Jurkat, Clone E6-1 (cell line): Measurements from ENCODE around the gene SMIM21. TPM values are rescaled to one million over a fixed set of nuclear protein-coding genes. Genes with fewer than 3 reads are reported as not detected.

Experiments
- DNase-seq: peaks from one replicate; pipeline ENCODE4 v3.0.0-alpha.2; 2011; ENCODE audit warnings: low read depth, low spot score
- H3K4me3 ChIP-seq: 2 replicates; pipeline ENCODE4 v1.5.1; 2011; ENCODE audit warnings: mild to moderate bottlenecking, low read length, control low read depth, moderate library complexity
- polyA plus RNA-seq: library from polyadenylated mRNA; unstranded; fragments of >200 nt; gene quantifications from one replicate; pipeline ENCODE4 v1.2.1, GENCODE V29; 2012; ENCODE audit warnings: missing spikeins; ENCODE audit not compliant: insufficient read length, insufficient read depth

SMIM21 gene
- not detected for polyA plus RNA-seq

DNA sequence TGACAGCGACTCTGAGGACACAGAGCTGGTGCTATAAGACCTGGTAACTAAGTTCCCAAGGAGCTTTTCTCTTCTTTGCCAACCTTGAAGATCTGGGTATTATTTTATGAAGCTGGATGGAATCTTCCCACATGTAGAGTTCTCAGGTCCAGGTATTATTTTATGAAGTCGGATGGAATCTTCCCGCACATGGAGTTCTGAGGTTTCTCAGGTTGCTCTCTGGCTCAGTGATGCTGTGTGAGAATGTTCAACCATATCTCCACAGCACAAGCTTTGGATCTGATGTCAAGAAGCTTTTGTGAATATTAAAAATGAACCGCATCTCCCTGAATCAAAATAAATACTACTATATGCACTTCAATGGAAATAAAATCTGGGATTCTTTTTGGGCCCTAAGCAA, at the start of gene SMIM21:
SMIM21 (minus strand) TSS at position 101 of the 400 bp plus-strand sequence. CDS start 140 bp downstream, outside the sequence.
- no peak within 1 kb of the TSS for H3K4me3 ChIP-seq
- no peak for DNase-seq

DNA sequence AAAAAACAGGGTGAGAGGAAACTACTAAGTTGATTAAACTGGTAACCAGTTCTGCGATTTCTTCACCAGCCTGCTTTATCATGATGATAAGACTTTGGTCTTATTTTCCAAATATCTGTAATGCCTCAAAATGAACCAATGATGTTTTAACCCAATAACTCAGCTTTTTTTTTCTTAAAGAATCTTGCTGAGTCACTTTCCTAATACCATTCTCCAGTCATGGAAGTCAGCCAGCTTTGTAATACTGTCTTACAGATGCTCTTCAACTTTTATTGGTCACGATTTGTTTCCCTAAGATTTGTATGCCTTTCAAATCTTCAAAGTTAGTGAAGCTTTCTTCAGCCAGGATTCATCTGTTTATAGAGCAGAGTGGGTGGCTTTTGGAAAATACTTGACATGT, 47.7 kb upstream of the SMIM21 start:
- no peak overlapping the region for H3K4me3 ChIP-seq
- no peak for DNase-seq

DNA sequence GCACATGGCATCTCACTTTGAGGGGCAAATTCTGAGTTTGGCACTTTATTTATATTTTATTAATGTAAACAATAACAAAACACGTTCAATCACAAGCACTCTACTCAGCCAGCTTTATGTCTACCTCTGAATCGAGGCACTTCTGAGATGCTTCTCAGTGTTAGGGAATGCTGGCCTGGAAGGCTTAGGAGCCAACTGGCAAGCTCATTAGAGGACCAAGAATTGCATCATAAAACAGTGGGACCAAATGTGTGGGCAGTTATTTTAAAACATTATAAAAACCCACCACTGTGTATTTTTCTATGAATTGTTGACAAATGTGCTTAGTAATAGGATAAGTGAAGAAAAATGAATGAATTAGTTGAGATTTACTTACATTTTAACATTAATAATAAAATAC, 46.8 kb upstream of the SMIM21 start:
- no peak for DNase-seq
- no peak overlapping the region for H3K4me3 ChIP-seq

DNA sequence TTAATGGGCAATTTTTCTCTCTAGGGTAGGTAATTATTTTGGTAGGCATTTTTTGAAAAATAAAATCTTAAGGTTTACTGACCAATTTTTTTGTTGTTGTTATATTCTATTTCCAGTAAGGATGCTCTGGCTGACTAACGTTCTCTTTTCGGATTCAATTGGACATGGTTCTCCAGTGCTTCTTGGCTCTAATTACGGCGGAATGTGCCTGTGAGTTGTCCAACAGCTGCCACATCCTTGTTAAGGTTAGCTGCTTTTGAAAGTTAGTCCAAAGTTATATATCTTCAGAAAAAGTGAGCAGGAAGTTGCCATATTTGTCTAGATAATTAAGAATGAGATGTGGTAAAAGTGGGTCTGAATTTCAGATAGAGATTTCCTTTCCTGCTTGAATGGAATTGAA, 45.8 kb upstream of the SMIM21 start:
- H3K4me3 ChIP-seq: no peak overlapping the region
- no peak for DNase-seq

DNA sequence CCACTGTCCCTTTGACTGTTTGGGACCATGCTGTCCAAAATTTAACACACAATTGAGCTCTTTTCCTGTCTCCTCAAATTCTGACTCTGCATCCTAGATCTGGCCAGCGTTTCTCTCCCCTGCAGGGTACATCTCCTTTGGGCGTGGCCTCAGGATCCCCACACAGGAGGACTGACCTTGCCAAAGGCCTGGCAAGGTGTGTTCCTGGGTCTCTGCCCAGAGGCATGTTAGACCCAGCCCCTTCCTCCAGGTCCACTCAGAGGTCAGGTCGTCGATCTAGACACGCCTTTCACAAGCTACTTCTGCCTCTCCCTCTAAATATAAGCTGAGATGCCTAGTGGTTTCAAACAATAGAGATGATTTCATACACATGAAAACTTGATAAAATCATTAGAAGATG, 45.4 kb upstream of the SMIM21 start:
- H3K4me3 ChIP-seq: no peak overlapping the region
- DNase-seq: no peak

DNA sequence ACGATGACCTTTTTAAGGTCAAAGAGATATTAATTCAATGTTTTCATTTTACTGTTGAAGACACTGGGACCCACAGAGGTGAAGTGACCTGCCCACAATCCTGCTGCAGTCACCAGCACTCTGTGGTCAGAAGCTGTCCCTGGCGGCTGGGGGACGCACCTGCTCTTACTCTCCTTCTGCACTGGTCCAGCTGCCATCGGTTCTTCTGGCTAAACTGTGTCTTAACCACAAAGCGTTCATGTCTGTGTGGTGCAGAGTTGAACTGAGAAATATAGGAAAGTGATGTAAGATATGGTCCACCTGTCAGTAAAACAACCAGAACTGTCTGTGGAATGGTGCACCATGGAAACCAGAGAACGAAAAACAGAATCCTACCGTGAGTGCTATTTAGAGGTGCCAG, 44.9 kb upstream of the SMIM21 start:
- H3K4me3 ChIP-seq: no peak overlapping the region
- DNase-seq: no peak

DNA sequence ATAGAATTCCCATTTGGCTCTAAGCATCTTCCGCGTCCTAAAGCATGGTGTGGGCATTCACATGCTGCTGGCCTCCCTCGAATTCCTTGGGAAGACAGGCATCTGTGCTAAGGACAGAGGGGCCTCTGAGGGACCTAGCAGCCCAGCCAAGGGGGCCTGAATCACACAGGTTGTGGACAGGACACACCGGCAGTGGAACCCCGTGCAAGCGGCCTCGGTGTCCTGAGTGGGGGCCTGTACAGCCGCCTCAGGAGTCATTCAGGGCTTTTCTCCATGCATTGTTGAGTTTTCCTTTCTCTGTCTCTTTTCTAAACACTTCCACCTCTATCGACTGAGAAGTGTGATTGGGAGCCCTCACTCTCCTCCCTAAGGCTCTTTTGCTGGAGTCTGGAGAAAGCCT, 44.3 kb upstream of the SMIM21 start:
- no peak overlapping the region for H3K4me3 ChIP-seq
- DNase-seq: no peak

DNA sequence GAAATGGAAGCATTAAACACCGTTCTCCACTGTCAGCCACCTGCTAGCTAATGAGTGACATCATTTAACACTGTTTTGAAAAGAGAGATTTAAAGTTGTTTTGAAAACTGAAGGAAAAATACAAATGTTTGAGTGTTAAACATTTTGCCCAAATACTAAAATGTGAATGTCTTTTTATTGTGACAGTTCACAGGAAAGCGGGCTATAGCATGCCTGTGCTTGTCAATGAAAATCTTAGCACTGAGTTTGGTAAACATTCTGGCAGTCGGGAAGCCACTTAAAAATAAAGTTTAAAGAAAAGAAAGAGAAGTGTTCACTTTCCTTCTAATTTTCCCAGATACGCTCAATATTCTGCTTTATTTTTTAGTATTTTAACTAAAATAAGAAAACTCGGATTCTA, 40.3 kb upstream of the SMIM21 start:
- DNase-seq: no peak
- H3K4me3 ChIP-seq: no peak overlapping the region

DNA sequence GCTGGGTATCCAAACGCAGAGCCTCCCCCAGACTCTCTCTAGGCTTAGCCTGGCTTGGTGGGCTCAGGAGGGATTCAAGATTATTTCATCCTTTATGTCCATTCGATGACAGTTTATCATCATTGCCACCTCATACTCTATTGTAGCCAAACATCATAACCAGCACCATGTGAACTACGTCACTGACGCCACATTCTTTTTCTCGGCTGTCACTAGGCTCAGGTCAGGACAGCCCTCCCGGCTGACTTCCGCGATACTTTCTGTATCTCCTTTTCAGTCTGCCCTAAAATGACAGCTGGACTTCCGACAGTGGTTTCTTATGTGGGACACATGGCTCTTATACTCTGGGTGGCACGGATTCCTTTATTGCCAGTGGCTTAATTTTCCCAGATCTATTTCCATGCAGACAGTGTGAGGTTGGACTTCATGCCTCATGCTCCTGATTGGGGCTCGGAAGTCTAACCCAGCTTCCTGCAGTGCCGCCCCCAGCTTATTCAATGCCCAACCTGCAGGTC, 39.8 kb upstream of the SMIM21 start:
- no peak for DNase-seq
- H3K4me3 ChIP-seq: no peak overlapping the region

DNA sequence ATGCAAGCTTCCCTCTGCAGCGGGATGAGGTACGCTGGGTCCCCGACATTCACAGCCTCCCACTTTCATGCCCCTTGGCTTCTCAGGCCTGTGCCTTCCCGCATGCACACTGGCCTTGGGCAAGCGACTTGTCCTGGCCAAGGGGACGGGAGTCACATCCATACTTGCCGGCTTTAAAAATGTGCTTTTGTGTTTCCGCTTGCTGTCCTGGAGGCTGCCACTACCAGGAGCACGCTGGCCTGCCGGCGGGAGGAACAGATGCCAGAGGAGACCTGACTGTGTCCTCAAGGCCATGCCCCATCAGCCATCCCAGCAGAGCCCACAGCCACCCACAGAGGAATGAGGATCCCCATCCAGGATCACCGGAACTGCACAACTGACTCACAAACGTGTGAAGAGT, 36.9 kb upstream of the SMIM21 start:
- no peak overlapping the region for H3K4me3 ChIP-seq
- no peak for DNase-seq

DNA sequence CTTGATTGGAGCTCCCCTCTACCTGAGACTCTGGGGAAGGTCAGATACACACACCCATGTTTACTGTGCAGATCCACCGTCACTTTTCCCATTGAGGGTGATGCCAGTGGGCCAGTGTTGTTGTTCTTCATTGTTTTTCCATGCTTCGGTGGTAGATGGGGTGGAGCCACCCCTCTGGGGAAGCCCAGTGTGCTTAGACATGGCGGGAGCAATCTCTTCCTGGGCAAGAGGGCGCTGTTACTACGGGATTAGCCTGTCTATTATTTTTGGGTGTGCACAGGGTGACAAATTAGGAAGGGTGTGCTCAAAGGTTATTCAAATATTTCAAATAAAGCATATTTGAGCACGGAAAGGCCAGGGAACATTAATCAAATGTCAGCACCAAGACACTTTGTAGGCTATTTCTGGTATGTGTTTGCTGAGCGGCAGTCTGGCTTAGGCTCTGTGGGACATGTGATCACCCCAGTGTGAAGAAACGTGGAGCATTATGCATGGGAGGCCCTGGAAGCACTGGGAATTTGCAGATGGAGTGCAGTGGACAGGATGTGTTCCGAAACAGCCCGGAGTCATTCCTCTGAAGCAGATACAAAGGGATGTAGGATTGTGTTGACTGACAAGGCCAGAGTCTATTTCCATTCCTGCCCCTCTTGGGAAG, 34.8 kb upstream of the SMIM21 start:
- no peak for DNase-seq
- no peak overlapping the region for H3K4me3 ChIP-seq

DNA sequence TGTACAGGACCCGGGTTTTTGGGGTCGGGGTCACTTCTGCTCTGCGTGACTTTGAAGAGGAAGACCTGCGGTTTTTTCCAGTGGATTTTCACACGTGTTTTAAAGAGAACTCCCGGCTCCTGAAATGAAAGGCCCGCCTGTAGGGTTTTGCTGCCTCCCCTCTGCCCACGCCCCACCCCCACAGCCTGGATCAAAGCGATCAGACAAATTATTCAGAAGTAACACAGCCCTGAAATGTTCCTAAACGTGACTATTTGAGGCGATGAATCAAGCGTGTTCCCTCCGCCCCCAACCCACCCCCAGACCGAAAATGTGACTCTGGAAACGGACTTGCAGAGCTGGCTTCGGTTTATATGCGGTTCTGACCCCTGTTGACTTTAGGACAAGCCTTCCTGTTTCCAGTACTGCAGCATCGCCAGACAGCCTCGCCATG, 28.7 kb upstream of the SMIM21 start:
- no peak overlapping the region for H3K4me3 ChIP-seq
- DNase-seq: no peak

DNA sequence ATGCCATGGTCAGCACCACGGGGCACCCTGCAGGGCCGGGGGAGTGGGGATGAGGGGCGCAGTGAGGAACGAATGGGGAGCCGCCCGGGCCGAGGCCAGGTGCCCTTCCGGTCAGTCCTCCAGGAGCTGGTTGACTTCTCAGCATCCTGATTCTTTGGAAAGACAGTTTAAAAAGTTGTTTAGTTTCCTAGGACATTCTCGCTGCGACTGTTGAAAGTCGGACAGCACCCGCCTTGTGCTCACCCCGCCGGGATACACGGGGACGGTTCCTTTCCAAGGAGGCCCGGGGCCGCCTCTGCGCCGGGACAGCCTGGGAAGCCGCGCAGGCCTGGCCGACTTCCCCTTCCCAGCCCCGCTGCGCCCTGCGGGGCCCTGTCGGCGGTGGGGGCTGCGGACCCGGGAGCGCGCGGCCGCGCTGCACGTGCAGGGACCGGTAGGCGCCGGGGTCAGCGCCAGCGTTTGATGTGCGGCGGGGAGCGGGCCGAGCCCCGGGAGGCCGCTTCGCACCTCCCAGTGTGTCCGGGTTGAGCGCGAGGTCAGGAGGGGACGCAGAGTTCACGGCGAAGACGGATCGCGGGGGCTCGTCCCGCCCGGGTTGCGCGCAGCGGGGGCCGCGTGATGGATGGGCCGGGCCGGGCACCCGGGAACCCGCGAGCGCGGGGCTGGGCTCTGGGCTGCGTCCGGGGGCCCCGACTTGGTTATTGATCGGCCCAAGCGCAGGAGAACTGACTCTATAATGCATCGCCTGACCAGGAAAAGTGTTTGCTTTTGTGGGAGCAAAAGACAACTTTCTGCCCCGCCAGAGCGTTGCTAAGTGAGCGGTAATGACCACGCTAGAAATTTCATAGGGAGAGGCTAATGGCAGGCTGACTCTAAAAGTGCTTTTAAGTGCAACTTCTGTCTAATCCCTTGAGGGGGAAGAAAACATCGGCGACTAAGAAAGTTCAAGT, 28.0 kb upstream of the SMIM21 start:
- H3K4me3 ChIP-seq: no peak overlapping the region

DNA sequence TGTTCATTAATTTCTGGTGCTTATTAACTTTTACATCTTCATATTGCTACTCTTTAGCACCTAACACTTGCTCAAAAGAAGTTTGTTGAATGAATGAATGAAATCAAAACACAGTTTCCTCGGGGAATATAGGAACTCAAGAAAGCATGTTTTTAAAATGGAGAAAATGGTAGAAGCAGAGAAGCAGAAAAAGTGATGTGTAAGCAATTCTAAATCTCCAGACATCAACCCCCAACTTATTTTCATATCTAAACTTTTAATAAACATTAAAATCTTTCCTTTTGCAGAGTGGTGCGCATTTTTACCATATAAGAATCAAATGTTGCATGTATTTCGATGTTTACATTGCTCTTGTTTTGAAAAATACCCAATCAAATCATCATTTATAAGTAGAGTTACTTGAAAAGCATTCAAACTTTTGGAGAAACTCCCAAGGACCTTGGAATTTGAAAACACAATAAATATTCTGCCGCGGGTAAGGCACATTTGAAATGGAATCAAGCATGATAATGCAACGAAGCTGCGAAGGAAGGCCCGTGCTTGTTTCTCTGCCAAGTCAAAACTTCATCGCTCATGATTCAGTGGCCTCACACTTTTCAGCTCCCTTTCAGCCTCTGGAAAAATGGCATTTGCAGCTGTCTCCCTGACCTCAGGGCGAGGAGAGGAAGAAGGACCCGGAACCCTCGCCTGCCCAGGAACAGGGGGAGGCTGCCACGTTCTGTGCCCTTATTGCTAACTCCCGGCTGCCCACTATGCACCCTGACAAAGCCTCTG, 26.7 kb upstream of the SMIM21 start:
- no peak overlapping the region for H3K4me3 ChIP-seq
- no peak for DNase-seq

More for the DNA sequence above, 28.0 kb upstream of the SMIM21 start:
- DNase-seq: no peak

DNA sequence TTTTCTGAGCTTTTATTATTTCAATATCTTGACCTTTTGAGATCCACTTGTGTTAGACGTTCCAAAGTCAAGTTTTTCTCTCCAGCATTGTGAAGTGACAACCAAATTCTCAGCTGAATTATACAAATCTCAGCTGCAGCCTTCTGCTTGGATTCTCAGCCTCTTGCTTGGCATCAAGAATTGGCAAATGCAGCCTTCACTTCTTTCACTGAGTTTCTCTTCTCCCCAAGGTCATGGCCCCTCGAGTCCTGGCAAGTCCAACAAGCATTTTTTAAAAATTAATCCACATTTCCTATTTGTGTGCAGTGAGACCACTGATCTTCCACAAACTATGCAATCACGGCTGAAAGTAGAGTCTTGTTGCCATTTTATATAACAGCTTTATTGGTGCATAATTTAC, 23.4 kb upstream of the SMIM21 start:
- H3K4me3 ChIP-seq: no peak overlapping the region
- no peak for DNase-seq

DNA sequence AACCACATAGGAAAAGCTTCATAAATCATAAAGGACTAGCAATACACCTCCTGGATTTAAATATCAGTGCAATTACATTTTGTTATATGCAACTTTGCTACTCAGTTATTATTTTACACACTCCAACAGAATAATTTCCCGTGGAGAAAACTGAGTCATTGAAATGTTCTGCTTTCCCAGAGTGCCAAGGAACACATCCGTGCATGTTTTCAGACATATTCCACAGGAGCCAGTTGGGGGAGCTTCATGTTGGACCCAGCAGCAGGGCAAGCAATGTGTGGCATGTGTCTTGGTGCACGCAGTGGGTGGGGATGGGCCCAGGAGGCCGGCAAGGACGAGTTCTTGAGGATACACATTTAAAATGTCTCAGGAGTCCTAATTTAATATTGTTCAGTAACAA, 14.4 kb upstream of the SMIM21 start:
- H3K4me3 ChIP-seq: no peak overlapping the region
- DNase-seq: no peak

DNA sequence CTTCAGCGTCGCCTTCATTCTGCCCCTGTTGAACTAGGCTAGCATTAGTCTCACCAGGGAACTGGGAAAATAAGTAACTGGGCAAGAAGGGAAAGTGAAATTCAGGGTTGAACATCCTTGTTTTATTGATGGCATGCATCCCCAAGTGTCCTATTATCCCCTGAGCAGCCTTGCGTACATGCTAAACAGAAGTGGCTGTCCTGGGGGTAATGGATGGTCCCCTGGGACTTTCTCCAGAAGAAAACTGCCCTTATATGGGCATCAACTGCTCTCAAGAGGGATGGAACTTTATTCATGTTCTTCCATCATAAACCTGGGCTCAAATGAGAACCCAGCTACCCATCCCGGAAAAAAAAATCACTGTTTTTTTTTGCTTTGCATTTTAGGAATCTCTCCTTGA, 11.8 kb upstream of the SMIM21 start:
- DNase-seq: no peak
- no peak overlapping the region for H3K4me3 ChIP-seq

DNA sequence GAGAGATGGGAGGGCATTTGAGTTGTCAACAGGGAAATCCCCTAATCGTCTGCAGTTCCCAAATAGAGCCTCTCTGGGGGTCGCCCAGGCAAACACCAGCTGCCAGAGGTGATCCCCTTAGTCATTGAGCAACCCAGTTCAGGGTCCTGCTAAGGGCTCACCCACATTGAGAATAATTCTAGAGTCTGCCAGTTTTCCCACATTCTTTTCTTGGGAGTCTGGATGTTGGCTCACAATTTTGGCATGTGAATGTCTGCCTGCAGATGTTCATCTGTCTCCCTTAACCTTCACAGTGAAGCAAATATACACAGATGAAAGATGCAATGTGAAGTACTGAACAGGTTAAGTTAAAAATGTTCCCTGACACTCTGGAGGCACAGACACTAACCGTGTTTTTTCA, 11.4 kb upstream of the SMIM21 start:
- no peak overlapping the region for H3K4me3 ChIP-seq
- no peak for DNase-seq

DNA sequence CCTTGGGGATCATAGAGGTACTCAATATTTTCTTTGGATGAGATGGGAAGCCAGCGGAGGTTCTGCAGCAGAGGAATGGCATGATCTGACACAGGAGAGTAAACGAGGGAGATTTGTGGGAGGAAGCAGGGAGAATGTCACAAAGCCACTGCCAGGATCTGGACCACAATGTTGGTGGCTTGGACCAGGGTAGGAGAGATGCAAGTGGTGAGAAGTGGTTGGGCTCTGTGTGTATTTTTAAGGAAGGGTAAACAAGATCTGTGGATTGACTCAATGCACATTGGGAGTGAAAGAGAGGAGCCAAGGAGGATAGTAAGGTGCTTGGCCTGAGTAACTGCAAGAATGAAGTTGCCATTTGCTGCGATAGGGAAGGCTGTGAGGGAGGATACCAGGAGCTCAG, 10.5 kb upstream of the SMIM21 start:
- H3K4me3 ChIP-seq: no peak overlapping the region
- no peak for DNase-seq

DNA sequence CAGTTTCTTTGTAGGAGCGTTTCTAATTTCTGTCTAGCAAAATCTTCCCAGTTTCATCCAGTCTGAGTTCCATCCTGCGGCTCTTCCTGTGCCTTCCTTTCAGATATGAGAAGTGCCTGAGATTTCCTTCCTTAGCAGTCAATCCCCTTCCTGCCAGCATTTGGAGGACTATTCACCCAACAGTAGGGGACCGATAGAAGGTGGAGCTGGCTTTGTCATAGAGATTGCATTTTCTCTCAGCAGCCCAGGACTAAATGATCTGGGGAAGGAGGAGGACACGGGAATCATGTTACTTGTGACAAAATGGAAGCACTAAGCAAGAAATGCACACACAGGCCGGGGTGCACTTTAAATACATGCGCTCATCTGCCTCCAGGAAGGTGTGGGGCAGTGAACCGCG, 5.6 kb upstream of the SMIM21 start:
- DNase-seq: no peak
- no peak overlapping the region for H3K4me3 ChIP-seq
